ENCODE results near the gene VPS35L.

VPS35L gene, protein sequence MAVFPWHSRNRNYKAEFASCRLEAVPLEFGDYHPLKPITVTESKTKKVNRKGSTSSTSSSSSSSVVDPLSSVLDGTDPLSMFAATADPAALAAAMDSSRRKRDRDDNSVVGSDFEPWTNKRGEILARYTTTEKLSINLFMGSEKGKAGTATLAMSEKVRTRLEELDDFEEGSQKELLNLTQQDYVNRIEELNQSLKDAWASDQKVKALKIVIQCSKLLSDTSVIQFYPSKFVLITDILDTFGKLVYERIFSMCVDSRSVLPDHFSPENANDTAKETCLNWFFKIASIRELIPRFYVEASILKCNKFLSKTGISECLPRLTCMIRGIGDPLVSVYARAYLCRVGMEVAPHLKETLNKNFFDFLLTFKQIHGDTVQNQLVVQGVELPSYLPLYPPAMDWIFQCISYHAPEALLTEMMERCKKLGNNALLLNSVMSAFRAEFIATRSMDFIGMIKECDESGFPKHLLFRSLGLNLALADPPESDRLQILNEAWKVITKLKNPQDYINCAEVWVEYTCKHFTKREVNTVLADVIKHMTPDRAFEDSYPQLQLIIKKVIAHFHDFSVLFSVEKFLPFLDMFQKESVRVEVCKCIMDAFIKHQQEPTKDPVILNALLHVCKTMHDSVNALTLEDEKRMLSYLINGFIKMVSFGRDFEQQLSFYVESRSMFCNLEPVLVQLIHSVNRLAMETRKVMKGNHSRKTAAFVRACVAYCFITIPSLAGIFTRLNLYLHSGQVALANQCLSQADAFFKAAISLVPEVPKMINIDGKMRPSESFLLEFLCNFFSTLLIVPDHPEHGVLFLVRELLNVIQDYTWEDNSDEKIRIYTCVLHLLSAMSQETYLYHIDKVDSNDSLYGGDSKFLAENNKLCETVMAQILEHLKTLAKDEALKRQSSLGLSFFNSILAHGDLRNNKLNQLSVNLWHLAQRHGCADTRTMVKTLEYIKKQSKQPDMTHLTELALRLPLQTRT

DNA sequence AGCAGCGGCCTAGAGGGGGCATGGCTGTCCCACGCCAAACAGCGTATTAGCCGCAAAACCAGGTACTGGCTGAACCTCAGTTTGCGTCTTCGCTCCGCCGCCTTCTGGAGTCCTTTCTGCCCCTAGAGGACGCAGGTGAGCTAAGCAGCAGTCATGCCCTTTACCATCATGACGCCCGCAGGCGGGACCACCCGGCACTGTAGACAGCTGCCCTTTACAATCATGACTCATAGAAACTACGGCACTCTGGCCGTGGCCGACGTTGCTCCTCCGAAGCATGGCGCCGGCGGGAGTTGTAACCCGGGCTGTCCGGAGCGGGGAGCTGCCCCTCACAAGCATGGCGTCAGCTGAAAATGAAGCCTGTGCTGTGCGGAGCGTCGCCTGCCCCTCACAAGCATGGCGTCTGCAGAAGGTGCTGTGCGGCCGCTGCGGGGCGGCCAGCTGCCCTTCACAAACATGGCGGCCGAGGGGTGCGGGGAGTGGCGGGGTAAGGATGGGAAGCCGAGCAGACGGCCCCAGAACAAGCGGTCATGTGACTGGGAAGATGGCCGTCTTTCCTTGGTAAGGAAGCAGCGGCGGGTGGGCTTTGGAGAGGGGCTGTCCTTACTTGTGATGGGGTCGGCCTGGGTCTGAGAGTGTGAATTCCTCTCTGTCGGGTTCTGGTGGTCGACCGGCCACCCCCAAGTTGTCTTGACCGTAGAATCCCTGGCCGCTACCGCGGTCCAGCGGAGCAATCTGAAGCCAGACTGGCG, at the start of gene VPS35L:
Gene VPS35L, plus strand, starts transcription at position 518 of the 752 bp plus-strand sequence. Its CDS starts 27 bp downstream, at position 545.
- DNase-seq (ENCODE audit: low read depth in 2 of 2) = peak; percentile 89 to 92

DNA sequence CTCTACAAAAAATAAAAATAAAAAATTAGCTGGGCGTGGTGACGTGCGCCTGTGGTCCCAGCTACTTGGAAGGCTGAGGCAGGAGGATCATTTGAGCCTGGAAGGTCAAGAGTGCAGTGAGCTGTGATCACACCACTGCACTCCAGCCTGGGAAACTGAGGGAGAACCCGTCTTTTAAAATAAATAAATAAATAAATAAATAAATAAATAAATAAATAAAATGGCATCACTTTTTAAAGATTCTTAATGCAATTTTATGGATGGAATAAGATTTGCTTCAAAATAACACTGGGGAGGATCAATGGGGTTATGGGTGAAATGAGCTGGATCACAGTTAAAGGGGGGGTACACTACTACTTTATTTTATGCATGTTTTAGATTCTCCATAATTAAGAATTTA, 48.5 kb upstream of the VPS35L start:
- DNase-seq (ENCODE audit: low read depth in 2 of 2) = no peak

DNA sequence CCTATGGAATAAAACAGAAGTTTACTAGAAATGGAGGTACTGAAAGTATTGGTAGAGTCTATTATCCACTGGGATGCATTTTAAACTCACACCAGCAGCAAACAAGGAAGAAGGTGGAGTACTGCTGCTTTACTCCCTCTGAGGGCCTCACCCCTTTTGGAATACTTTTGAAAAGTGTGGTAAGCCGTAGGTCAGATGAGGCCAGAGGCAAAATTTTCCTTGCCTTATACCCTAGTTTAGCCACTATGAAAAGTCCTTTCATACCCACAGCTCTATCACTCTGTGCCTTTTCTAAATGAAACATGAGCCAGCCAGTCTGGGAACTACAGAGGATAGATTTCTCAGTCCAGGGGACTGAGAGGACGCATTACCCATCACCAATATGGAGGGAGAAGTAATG, 47.6 kb upstream of the VPS35L start:
- no peak for DNase-seq (ENCODE audit: low read depth in 2 of 2)

DNA sequence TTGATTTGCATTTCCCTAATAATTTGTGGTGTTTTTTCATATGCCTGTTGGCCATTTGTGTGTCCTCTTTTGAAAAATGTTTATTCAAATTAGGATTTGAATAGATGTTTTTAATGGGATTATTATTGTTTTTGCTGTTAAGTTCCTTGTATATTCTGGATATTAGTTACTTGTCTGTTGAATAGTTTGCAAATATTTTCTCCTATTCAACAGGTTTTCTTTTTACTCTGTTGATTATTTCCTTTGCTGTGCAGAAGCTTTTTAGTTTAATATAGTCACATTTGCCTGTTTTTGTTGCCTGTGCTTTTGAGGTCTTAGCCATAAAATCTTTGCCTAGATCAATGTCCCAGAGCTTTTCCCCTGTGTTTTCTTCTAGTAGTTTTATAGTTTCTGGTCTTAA, 43.2 kb upstream of the VPS35L start:
- no peak for DNase-seq (ENCODE audit: low read depth in 2 of 2)

DNA sequence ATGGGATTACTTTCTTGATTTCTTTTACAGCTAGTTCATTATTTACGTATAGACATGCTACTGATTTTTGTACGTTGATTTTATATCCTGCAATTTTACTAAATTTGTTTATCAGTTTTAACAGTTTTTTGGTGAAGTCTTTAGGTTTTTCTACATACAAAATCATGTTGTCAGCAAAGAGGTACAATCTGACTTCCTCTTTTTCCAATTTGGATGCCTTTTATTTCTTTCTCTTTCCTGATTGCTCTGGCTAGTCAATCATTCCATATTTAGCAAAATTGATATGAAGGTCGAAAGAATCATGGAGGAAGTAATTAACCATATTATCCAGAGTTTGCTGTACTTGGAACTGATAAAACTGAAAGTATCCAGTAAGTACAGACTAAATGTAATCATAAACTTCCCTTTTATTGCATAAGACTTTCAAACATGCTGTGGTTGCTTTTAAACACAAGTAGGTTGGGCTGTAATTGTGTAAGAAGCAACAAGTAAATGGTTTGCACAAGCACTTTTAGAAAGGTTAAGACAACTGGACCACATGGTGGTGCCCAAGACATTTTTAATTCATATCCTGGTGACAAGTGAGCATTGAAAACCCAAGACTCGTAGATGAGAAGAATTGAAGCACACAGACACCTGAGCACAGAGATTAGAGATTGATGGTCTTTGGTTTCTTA, 42.0 kb upstream of the VPS35L start:
- no peak for DNase-seq (ENCODE audit: low read depth in 2 of 2)

DNA sequence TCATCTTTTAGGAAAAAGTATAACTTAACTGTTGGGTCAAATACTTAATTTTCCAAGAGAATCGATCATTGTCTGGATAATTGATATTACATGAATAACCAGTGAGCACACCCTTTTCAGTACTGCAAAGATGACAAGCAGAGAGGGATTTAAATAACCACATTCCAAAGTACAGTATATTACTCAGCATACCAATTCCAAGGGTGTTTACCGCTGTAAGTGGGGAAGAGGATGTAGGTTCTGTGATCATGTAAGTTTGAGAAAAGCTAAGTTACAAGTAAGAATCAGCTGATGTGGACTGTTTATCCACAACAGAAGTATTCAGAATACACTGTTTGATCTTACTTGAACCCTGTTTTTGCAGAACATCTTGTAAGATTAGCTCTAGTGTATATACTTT, 39.7 kb upstream of the VPS35L start:
- DNase-seq (ENCODE audit: low read depth in 2 of 2) = no peak

DNA sequence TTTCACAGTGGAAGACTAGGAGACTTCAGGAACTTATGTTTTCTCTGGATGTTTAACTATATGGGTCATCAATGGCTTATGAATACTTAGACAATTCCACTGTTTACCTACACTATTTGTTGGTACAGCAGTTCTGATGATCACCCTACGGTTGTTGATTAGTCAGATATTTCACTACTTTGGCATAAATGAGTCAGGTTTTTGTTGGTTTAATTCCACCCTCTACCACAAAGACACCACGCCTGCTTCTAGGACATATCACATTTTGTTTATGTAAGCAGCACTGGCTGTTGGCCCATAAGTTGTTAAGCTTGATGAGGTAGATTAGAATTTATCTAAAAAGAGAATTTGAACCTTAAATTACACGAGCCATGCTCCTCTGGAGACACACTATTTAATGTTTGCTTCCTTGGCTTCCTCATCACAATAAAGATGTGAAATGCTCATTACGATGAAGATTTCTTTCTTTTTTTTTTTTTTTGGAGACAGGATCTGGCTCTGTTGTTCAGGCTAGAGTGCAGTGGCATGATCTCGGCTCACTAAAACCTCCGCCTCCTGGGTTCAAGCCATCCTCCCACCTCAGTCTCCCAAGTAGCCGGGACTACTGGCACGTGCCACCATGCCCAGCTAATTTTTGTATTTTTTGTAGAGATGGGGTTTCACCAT, 37.9 kb upstream of the VPS35L start:
- no peak for DNase-seq (ENCODE audit: low read depth in 2 of 2)

DNA sequence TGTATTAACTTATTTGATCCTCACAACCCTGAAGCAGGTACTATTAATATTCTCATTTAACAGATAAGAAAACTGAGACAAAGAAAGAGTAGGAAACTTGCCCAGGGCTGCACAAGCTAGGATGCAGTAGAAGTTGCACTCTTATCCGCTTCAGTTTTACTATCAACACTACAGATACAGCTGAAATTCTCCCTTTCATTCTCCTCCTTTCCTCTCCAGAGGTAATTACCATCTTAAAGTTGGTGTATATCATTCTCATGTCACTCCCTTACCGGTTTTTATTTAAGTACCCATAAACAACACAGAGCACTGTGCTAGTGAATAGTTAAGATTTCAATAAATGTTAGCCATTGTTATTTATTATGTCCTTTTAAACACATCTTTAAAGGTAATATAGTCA, 37.1 kb upstream of the VPS35L start:
- DNase-seq (ENCODE audit: low read depth in 2 of 2) = no peak

DNA sequence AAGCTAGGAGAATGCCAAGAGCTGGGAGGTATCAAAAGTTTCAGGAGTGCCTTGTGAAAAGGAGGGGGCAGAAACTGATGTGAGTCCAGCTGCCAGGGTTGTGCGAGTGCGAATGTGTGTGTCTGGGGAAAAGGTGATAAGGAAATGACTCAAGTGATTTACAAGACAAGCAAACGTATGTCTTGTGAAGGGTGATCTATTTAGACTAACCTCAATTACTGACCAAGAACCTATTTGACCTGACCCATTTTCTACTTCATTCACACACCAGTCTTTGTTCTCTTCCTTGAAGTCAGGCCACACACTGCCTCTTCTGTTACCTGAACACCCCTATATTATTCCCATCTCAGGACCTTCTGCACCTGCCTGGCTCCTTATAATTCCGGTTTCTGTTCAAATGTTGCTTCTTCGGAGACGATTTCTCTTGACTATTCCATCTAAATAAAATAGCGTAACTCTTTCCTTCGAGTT, 34.6 kb upstream of the VPS35L start:
- DNase-seq (ENCODE audit: low read depth in 2 of 2) = no peak

DNA sequence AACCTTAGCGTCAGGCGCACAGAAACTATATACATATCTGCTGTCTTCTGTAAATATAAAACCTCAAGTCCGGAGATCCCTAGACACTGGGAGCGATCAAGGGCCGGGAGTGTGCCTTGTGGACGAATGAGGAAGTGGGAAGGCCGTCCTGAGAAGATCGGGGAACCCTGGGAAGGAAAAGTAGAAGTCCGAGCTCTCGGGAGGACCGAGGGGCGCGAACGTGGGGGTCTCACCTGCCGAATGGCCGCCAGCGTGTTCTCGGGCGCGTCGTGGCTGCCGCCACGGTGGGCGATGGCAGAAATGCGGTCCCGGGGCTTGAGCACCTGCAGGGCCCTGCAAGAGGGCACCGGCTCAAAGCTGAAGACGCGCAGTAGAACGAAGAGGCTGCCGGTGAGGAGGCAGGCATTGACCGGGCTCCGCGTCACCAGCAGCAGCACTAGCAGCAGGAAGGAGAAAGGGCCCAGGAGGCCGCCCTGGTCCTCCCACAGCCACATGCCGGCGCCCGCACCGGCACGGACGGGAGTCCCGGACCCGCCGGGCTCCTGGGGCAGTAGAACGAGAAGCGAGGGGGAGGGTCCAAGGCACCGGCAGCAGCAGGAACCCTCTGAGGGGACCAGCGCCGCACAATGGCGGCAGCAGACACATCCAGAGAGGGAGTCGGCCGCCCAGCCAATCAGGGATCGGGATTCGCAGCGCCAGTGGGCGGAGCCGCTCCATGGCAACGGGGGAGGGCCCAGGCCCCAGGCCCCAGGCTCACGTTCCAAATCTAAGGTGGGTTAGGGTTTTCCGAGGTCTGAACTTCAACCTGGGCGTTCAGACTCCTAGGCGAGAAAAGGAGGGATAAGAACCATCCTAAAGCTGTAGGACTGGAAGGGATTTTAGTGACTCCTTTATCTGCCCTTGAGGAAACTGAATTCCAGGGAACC, 33.8 kb upstream of the VPS35L start, which contains the start of gene GDE1:
Gene GDE1, minus strand, starts transcription at position 628 of the 926 bp plus-strand sequence. Its CDS starts 134 bp downstream, at position 494.
- peak; percentile 86 to 89 for DNase-seq (ENCODE audit: low read depth in 2 of 2)

DNA sequence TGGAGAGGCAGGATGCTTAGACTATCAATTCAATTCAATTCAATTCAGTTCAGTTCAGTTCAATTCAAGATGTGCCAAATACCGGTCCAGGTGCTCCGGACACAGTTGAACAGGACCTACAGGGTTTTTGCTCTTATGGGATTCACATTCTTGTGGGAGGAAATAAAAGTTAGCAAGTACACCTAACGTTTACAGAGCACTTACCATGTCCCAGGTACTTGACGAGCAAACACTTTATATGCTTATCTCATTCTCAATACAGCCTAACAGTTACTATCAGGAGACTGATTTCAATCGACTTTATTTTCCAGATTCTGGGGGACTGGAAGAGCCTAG, 33.1 kb upstream of the VPS35L start:
- no peak for DNase-seq (ENCODE audit: low read depth in 2 of 2)

DNA sequence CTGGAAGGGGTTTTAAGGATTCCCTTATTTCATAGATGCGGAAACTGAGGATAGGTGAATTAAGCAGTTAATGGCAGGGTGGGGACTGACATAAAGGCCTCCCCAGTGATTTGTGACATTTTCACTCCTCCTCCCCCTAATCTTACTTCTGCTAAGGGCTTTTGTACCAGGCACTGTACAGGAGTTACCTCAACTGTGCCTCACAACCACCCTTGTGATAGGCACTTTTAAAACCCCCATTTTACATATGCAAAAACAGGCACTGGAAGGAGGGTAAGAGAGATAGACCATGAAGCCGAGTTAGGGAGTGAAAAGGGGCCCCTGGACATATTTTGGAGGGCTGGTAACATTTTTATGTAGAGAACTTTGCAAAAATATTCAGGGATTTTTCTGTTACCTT, 32.7 kb upstream of the VPS35L start:
- DNase-seq (ENCODE audit: low read depth in 2 of 2) = no peak

DNA sequence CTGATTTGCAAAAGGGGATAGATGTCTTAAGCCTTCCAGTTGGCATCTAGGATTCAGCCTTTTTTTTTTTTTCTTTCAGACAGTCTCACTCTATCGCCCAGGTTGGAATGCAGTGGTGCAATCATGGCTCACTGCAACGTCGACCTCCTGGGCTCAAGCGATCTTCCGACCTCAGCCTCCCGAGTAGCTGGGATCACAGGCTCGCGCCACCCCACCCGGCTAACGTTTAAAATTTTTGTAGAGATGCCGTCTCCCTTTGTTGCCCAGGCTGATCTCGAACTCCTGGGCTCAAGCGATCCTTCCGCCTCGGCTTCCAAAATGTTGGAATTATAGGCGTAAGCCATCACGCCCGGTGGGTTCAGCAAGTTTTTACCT, 32.3 kb upstream of the VPS35L start:
- no peak for DNase-seq (ENCODE audit: low read depth in 2 of 2)

DNA sequence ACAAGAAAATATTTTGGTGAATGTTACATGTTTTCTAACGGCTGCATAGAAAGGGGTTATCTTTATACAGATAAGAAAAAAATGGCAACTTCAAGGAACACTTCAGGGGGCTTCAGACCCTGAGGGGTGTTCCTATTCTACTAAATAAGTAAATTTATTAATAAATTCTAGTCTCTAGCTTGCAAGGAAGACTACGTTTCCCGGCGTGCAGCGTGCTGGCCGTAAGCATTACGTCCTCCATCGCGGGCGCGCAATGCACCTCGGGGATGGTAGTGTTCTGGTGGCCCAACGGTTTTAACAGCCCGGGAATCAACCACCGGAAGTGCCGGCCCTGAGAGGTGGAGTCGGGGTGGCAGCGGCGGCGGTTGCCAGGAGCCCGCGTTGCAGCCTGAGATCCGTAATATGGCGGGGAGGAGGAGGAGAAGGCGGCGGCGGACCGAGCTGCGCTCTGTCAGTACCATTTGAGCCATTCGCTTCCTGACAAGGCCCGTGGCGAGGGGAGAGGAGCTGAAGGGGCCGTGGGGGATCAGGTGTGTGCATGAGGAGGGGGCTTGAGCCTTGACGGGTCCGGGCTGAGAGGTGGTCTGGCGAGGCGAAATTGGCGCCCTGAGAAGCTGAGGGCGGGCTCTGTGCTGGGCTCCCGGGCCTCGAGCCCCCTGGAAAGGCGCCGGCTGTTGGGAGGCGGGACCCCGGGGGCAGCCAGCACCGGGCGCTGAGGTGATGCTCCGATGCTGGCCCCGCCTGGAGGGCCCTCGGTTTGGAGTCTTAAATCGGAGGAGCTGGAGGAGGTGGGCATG, 31.7 kb upstream of the VPS35L start, which contains the start of gene CCP110:
Gene CCP110, plus strand, starts transcription at position 384 of the 797 bp plus-strand sequence. CDS start 3,940 bp downstream, outside the sequence.
- peak; percentile 80 to 81 for DNase-seq (ENCODE audit: low read depth in 2 of 2)

DNA sequence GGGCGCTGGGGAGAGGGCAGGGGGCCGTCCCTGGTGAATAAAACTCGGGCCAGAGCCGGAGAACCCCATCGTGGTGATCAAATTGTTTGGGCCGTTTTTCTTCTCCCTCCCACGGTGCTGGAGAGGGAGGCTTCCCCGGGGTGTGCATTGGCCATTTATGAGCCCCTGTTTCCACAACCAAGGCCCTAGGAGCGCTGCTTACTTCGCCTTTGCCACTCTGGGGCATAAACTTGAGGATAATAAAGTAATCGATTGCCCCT, 31.2 kb upstream of the VPS35L start:
- no peak for DNase-seq (ENCODE audit: low read depth in 2 of 2)

DNA sequence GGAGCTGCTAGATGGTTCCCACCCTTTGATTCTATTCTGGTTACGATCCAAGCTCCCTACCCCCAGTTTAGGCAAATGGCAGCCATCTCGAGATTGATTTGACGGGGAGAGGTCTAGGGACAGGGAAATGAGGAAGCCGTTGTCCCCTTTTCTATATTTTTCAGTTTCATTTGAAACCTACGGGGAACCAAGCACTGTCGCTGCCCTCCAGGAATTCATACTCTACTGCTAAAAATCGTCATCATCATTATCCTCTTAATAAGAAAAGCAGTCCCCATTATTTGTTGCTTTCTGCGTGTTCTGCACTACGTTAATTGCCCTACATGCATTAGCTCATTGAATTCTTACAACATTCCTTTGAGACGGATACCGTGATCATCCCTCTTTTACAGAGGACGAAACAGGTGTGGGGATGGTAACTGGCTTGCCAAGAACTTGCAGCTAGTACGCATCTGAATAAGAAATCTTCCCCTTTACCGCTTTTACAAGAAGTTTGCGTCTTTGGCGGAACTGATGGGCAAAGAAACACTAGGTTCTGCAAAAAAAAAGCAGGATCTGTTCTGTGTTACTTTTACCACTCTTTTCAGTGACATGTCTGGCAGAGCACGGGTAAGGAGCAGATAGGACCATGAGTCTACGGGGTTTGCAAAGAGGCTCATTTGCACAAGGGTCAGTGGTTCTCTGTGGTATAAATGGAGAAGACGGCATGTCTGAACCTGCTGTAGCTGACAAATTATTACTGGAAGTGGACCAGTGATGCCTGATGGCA, 30.7 kb upstream of the VPS35L start:
- DNase-seq (ENCODE audit: low read depth in 2 of 2) = no peak

DNA sequence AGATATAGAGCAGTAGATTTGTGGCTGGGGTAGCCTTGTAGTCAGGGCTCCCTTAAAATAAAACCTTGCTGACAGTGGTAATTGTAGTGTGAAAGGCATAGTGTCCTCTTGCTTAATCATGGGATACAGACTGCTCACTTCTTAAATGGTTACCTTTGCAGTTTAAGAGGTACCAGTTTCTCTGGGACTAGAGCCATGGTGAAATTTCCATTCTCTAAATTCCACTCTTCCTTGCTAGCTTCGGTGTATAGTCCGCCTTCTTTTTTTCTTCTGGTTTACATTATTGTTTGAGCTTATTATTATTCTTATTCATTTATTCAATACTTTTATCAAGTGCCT, 30.1 kb upstream of the VPS35L start:
- no peak for DNase-seq (ENCODE audit: low read depth in 2 of 2)

DNA sequence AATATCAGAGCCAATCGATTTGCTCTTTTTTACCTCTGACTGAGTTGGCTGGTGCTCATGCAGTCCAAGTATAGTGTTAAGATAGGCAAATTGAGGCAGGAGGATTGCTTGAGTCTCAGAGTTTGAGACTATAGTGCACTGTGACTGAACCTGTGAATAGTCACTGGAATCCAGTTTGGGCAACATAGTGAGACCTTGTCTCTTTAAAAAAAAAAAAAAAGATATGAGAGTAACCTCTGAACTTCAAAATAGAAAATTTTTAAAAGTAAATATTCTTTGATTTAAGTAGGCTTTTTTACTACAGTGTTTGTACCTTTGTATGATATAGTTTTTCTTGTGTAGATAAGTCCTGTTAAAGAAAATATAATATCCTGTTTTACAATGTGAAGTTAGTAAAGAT, 28.3 kb upstream of the VPS35L start:
- no peak for DNase-seq (ENCODE audit: low read depth in 2 of 2)

Measured in stimulated activated CD4-positive, alpha-beta T cell treated with anti-CD3 and anti-CD28 coated beads, Interleukin-1b, Interleukin-23, amount 100 ng/mL, for 1 hour (primary cell).